GM11168 (cell line): ENCODE data around the gene ZNF41.

ENCODE experiments used
- in situ Hi-C: fragments of 300-500 bp; cut with MboI; formaldehyde crosslinking; loops from one replicate; pipeline ENCODE4 v1.12.0; 2022; ENCODE audit warnings: low sequenced_read_pairs; ENCODE audit not compliant: unreplicated experiment

The ZNF41 gene

DNA sequence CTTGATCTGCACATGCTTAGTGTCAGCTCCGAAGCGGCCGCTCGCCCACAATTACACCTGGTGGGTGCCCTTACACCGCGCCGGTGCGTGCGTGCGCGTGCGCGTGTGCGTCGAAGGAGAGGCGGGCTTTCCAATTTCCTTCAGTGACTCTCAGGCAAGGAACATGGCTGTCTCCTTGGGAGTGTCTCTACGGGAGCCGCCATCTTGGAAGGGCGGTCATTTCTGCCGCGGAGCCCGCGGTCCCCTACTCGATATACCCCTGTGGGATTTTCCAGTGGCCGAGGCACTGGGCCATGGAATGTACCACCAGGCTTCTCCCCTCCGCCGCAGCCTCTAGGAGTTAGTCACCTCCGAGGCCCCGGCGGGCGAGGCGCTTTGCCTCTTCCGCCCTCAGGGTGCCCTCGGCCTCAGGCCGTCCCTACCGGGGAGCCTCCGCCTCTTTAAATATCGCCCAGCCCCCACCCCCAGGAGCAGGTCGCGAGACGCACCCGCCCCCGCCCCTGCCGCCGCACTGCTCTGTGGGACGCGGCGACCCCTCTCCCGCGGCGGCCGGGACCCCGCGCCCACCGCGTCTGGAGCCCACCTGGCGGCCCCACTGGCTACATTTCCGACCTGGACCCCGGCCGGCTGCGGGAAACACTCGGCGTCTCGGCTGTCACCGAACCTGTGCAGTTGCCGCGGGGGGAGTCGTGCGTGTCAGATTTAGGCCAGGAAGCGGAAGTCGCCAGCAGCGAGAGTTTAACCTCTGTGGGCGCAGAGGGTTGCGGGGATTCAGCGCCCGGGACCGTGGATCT lies at the start of gene ZNF41:
ZNF41 (minus strand) TSS at position 711 of the 794 bp plus-strand sequence. CDS start 15,741 bp downstream, outside the sequence.
- in situ Hi-C loops = no loop called here

DNA sequence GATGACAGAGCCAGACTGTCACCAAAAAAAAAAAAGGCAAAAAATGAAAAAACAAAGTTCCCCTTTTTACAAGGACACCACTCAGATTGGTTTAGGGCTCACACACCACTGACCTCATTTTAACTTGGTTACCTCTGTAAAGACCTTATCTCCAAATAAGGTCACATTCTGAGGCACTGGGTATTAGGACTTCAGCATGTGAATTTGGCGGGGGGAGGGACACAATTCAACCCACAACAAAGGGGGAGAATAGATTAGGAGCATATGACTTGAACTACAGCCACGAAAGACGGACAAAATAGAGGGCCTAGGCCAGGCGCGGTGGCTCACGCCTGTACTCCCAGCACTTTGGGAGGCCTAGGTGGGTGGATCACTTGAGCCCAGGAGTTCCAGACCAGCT lies 47.0 kb upstream of the ZNF41 start:
- in situ Hi-C loops = no loop called here

DNA sequence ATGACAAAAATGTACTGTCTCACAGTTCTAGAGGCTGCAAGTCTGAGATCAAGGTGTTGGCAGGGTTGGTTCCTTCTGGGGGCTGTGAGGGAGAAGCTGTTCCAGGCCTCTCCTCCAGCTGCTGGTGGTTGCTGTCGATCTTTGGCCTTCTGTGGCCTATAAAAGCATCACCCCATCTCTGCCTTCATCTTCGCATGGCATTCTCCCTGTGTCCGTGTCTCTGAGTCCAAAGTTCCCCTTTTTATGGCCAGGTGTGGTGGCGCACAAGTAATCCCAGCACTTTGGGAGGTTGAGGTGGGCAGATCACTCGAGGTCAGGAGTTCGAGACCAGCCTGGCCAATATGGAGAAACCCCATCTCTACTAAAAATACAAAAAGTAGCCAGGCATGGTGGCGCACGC lies 46.5 kb upstream of the ZNF41 start:
- in situ Hi-C loops = no loop called here

DNA sequence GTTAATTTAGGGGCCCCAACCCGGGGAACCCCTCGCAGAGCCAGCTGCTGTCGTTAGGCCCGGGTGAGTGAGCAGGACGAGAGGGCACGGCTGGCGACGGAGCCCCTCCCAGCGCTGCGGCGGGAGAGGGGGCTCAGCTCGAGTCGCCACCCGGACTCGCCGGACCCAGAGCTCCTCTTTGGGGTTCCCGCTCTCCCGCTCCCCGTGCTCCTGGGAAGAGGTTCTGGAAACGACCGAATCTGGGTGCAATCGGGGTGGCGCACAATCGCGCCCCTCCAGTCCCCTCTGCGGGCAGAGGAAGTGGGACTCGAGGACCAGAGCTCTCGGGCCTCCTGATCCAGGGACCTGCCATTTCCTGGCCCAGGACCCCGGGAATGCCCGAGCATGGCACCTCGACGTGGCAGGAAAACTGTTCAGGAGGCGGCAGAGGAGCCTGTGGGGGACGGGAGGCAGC lies 40.7 kb upstream of the ZNF41 start:
- in situ Hi-C loops = loop anchor here (25.0 kb wide), 1 partner anchor 336 kb away; the partner anchor contains the start of gene UBA1

DNA sequence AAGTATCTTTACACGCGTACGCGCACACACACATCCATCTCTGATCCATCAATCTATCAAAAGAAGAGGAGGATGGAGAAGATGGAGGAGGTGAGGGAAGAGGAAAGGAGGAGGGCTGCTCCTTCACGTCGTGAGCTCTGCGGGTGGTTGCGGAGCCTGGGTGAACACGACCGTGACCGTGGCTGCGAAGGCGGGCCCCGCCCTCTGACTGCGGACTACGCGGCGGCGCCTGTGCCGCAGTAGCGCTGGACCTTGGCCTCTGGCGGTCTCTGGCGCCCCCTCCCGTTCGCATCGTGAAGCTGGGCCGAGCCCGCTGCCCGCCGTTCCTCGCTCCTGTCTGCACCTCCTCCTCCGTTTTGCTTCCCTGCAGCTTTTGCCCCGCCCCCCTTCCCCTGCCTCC lies 40.3 kb upstream of the ZNF41 start:
- in situ Hi-C loops = loop anchor here (25.0 kb wide), 1 partner anchor 336 kb away; the partner anchor contains the start of gene UBA1

DNA sequence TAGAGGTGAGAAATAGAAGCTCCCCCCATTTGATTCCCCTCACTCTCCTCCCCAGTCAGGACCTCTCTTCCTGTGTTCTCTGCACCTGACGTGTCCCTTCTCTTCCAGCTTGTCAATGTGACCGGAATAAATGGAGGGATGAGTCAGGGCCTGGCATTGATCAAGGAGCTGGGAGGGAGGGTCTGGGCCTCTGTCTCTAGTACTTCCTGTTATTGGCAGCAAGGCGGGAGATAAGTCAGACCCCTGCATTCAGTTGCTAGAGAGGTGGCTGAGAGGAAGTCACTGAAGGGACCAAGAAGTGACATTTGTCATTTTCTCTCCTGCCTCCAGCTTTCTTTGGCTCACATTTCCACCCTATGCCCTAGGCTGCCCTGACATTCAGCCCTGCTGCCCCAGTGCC lies 35.1 kb upstream of the ZNF41 start:
- in situ Hi-C loops = loop anchor here (25.0 kb wide), 1 partner anchor 331 kb away; the partner anchor contains the start of gene UBA1

DNA sequence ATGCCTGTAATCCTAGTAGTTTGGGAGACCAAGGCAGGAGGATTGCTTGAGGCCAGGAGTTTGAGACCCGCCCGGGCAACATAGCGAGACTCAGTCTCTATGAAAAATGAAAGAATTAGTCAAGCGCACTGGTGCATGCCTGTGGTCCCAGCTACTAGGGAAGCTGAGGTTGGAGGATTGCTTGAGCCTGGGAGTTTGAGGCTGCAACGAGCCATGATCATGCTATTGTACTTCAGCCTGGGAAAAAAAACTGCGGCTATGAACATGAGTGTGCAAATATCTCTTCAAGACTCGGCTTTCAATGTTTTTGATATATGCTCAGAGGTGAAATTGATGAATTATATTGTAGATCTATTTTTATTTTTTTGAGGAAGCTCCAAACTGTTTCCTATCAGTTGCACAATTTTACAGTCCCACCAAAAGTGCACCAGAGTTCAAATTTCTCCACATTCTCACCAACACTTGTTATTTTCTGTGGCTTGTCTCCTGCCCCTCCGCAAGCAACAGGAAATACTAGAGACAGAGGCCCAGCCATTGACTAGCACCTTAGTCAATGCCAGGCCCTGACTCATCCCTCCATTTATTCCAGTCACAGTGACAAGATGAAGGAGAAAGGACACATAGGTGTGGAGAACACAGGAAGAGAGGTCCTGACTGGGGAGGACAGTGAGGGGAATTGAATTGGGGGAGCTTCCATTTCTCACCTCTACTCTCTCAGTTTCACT lies 33.1 kb upstream of the ZNF41 start:
- in situ Hi-C loops = loop anchor here (25.0 kb wide), 1 partner anchor 329 kb away; the partner anchor contains the start of gene UBA1

DNA sequence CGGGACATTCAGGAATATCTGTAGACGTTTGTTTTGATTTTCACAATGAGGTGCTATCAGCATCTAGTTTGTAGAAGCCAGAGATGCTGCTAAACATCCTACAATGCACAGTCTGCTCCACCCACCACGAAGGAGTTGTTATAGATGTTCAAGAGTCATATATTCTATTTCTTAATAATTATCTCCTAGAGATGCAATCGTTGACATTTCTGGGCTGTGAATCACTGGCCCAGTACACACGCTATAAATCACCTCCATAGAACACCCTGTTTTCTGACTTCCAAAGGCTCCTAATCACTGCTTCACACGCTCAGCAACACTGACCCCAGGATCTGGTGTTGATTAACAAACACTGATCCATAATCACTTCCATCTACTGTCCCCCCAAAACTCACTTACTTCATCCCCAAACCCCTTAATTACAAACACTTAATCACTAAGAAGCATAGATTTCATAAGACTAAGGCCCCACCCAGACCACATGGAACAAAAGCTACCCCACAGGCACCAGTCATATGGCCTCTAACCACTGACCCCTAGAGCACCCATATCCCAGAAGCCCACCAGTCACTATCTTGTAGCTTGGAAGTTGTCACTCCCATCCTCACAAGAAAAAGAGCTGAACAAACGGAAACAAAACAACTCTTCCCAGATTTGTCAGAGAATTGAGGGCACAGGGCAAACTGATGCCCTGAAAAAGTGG lies 31.7 kb upstream of the ZNF41 start:
- in situ Hi-C loops = loop anchor here (25.0 kb wide), 1 partner anchor 327 kb away; the partner anchor contains the start of gene UBA1

DNA sequence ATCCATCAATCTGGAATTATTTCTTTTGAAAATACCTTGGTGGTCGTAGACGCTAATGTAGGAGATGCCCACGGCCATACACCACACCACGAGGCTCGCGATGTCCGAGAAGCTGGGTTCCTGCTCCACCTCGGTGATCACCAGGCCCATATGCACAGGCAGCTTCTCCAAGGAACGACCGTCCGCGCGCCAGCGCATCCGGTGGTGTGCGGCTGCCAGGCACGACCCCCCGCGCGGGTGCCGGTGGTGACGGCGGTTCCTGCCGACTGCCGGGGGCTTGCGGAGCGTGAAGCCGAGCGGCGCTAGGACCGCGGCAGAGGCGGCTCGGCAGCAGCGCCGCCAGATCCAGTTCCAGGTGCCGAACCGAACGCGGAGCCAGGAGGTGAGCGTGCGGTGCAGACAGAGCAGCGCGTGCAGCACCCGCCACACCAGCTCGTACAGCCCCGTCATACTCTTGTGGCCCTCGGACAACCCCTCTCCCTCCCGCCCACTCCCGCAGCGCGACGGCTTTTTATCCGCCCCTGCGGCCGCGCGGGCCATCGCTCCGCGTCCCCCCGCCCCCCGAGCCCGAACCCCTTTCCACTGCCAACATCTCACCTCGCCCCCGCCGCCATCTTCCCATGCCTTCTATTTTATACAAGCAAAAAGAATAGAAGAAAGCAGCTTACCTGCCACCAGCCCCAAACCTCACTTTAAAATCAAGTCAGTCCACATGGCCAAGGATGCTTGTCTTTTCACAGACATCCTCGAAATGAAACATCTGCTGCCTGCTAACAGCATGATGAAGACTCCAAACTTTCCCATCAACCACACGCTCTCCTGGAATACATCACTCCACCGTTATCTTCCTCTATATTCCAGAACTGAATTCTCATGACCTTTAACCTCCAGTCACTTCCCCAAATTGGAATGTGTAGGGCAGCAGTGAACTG lies 30.3 kb upstream of the ZNF41 start:
- in situ Hi-C loops = loop anchor here (25.0 kb wide), 1 partner anchor 326 kb away; the partner anchor contains the start of gene UBA1

DNA sequence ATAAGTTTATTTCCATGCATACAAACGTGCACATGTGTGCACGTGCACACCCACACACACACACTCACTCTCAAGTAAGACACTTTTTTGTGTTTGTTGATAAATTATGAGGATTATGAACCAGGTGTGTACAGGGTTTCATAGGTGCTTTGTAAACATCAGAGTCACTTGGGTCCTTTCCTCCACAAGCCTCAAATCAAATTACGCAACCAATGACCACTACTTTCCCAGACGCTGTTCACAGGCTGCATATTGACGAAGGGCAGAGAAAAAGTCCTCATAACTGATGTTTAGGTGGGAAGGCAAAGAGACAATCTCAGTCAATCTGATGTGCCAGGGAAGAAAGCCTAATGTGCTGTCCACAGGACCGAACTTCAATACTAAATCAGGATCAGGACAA lies 29.4 kb upstream of the ZNF41 start:
- in situ Hi-C loops = loop anchor here (25.0 kb wide), 1 partner anchor 325 kb away; the partner anchor contains the start of gene UBA1

DNA sequence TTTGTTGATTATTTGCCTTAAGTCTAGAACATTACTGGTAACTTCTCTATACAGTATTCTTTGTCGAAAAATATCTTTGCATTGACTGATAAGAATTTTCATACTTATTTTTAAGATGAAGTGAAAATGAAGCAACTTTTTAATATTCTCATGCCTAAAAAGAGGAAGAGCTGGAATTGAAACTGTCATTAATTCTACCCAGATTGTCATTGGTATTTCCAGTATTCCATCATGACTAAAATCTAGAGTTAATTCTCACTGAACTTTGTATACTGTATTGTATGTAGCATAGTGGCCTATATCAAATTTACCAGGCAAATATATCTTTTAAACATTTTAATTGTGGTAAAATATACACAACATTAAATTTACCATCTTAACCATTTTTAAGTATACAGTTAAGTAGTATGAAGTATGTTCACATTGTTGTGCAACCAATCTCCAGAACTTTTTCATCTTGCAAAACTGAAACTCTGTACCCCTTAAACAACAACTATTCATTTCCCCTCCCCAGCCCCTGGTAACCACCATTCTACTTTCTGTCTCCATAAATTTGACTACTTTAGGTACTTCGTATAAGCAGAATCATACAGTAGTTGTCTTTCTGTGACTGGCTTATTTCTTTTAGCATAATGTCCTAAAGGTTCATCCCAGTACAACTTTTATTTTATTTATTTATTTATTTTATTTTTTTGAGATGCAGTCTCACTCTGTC lies 24.3 kb upstream of the ZNF41 start:
- in situ Hi-C loops = loop anchor here (25.0 kb wide), 1 partner anchor 320 kb away; the partner anchor contains the start of gene UBA1

DNA sequence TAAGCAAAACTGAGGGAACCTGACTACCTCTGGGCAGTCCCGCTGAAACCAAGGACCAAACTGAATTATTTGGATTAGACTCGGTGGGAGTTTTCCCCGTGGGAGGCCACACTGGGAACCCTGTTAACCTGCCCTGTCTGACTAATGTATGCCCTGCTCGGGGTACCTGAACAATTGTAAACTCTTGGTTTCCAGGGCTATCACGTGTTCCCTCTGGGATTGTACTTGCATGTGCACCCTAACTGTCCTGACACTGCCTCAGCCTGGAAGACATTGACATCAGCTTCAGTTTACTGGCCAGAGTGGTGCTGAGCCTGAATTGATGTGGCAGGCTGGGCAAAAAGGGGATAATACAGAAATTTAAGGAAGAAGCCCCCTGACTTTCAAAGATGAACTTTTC lies 20.1 kb upstream of the ZNF41 start:
- in situ Hi-C loops = loop anchor here (25.0 kb wide), 1 partner anchor 316 kb away; the partner anchor contains the start of gene UBA1

DNA sequence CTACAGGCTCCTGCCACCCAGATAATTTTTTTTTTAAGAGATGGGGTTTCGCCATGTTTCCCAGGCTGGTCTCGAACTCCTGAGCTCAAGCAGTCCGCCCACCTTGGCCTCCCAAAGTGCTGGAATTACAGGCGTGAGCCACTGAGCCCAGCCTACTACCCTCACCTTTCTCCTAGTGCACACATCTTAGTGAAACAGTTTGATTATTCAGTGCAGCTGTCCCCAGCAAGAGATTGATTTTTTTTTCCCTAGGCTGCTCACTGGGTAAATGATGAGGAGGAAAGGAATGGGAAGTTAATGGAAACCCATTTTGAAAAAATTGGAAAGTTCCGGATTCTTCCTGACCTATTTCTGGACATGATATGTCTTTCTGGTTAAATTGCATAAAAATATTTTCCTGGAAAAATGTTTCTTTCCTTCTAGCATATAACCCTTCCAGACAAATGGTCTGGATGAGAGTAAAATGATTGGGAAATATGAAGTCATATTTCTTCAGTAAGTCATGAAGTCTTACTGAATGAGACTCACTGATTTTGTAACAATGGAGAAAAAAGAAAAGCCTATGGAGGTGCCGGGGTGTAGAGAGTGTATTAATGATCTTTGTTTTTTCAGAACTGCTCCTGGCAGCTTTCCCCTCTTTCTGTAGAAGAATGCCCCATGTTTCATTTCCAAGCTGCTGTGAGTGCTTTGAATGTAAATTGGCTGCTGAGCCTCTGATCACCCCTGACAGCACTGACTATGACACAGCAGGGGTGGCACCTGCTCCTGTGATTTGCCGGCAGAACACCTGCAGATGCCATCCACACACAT lies 19.5 kb upstream of the ZNF41 start:
- in situ Hi-C loops = loop anchor here (25.0 kb wide), 1 partner anchor 315 kb away; the partner anchor contains the start of gene UBA1

DNA sequence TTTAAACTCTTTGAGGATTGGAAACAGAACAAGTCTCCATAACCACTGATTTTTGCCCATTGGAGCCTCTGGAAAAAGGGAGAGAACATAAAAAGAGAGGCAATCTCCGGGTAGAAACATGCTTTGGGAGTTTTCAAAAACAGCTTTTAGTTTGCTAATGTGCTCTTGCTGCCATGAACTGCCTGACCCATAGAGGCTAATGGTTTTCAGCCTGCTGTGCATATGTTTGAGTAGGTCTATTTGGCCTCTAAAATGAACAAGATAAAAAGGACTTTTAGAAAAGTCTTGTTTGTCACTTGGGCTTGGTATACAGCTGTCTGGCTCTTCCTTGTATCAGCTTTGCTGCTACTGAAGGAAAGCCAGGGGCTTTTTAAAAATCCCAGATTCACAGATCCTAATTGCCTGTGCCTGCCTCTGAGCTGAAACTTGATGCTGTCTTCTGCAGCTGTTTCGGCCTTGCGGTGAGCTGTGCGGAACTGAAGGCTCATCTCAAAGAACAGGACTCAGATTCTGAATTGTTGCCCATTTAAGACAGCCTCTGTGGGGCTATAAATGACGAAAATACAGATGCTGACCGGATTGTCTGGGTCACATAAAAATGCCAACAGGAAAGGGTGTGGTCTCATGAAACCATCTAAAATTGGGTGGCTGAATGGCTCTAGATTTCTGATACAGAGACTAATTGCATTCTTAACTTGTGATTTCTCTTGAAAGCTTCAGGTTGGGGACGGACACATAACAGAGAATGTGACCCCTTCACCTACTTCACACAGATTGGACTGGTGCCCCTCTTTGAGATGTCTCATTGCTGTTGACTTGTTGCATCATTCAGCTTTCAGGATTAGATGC lies 18.4 kb upstream of the ZNF41 start:
- in situ Hi-C loops = loop anchor here (25.0 kb wide), 1 partner anchor 314 kb away; the partner anchor contains the start of gene UBA1

DNA sequence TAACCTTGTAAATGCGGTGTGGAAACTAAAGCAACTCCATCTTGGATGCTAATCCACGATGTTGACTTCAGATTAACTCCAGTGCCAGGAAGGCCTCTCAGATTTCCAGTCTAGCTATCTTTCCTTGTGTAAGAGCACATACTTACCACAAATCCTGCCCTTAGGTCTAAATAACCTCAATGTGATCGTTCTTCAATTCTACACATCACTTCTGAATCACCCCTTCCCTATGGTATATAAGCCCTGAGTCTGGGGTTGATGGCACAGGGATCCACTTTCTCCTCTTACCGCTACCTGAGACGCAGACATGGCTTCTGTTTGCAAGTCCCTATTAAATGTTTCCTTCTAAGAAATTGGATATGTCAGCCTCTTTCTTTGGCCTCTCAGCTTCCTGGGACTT lies 17.5 kb upstream of the ZNF41 start:
- in situ Hi-C loops = loop anchor here (25.0 kb wide), 1 partner anchor 313 kb away; the partner anchor contains the start of gene UBA1

DNA sequence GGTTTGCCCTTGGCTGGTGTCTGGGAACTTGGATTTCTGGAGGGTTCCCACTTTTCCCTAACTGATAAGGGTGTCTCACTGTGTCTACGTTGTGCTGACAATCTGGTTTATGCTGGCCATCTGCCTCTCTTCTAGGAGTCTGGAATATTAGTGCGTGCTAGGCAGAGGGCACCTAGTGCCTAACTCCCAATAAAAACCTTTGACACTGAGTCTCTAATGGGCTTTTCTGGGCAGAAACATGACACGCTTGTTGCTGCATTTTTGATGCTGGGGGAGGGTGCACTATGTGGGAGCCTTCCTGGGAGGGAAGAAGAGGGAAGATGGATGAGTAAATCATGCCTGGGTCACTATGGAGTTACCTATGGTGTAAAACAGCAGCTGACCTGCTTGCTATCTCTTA lies 16.3 kb upstream of the ZNF41 start:
- in situ Hi-C loops = no loop called here

DNA sequence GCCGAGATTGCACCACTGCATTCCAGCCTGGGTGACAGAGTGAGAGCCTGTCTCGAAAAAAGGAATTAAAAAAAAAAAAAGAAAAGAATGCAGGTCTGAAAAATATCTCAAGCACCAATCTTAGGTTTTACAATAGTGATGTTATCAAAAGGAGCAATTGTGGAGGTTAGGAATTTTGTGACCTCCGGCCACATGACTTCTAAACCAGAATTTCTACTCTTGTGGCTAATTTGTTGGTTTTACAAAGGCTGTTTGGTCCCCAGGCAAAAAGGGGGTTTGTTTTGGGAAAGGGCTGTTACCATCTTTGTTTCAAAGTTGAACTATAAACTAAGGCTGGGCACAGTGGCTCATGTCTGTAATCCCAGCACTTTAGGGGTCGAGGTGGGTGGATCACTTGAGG lies 15.4 kb upstream of the ZNF41 start:
- in situ Hi-C loops = no loop called here
